Measurements from ENCODE around the gene ADSS1. TPM values are rescaled to one million over a fixed set of nuclear protein-coding genes. Genes with fewer than 3 reads are reported as not detected.

Gene ADSS1
- total RNA-seq, 1 experiment from 2014 or later: 2.8 TPM

DNA sequence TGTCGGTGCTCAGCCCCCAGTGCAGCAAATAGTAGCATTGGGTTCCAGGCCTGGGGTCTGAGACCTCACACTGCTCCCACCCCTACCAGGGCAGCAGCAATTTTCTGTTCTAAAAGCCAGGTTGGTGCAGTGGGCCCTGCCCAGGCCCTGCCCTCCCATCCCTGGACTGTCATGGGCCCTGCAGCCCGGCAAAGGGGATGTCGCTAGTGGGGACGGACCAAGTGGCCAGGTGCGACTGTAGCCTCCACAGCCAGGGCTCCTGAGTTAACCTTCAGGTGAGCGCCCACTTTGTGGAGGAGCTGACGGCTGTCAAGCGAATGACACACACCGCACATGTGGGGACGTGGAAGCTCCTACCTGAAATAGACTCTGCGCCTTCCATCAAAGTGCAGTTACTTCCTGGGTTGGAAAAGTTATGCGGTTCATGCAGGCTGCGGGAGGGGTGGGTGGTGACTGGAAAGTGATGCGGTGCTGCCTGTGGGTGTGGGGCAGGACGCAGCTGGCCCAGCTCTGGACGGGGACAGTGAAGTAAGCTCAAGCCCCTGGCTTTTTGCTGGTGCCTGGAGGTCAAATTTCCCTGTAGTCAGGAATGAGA lies 33.1 kb upstream of the ADSS1 start:
- Histone ChIP-seq H3K27me3 (ENCODE audit: low read length) (no peaks in the 10 kb centered on the region), H3K9me3 (ENCODE audit: low read length) (no peaks in the 10 kb centered on the region), H3K9ac (ENCODE audit: low read length) (no peak overlapping the region), H3K27ac (ENCODE audit: low read length) (no peak overlapping the region), H3K4me2 (ENCODE audit: low read depth, low read length, poor library complexity, severe bottlenecking) (peak overlapping the region; percentile 87), H3K4me3 (ENCODE audit: low read length) (peak overlapping the region; percentile 77; the same call in 1 of the 2 replicates), H3K9me2 (replicated peaks; ENCODE audit: insufficient read depth, low read length) (no peaks in the 10 kb centered on the region), H3K79me2 (ENCODE audit: low read length) (no peaks in the 10 kb centered on the region), H3K4me1 (ENCODE audit: low read length) (peaks cover 14% of the 10 kb centered on the region), H4K20me1 (ENCODE audit: insufficient read depth, low read depth, low read length) (peaks cover 26% of the 10 kb centered on the region; the same call in 1 of the 2 replicates), H3K36me3 (ENCODE audit: insufficient read depth, low read length) (no peaks in the 10 kb centered on the region), H2AFZ (ENCODE audit: low read length) (no peak overlapping the region)
- DNase-seq: no peak

DNA sequence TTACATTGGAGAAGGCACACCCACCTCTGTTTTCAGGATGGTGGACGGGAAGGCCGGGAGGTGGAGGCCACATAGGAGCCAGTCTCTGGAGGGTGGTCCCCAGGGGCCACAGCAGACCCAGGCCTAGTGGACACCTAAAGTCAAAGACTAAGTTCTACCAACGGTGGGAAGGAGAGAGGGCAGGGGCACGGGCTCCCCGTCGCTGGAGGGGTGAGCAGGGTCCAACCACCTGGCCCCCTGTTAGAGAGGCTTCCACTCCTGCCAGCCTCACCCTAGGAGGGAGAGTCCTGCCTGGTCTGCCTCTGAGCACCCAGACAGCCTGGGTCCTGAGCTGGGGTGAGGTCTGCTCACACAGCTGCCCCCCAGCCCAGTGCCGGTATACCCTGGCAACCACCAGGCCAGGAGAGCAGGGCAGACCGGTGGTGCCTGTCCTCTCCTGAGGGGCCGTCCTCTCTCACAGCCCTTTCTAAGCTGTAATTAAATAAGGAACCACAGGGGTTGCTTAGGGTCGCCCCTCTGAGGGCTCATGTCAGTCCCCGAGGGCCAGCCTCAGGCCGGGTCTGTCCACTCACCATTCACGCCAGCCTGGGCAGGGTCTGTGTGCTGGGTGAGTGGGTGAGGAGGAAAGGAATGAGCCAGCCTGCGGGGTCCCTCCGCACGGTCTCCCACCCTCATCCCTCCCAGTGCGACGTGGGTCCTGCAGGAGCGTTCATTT lies 32.3 kb upstream of the ADSS1 start:
- H3K36me3 ChIP-seq (ENCODE audit: insufficient read depth, low read length): no peaks in the 10 kb centered on the region
- H3K27ac ChIP-seq (ENCODE audit: low read length): no peak overlapping the region
- no peak for DNase-seq
- no peaks in the 10 kb centered on the region for H3K9me3 ChIP-seq (ENCODE audit: low read length)
- H3K9me2 ChIP-seq (replicated peaks; ENCODE audit: insufficient read depth, low read length): no peaks in the 10 kb centered on the region
- H2AFZ ChIP-seq (ENCODE audit: low read length): no peak overlapping the region
- H4K20me1 ChIP-seq (ENCODE audit: insufficient read depth, low read depth, low read length): peaks cover 27% of the 10 kb centered on the region; the same call in 1 of the 2 replicates
- H3K27me3 ChIP-seq (ENCODE audit: low read length): no peaks in the 10 kb centered on the region
- H3K9ac ChIP-seq (ENCODE audit: low read length): no peak overlapping the region
- no peaks in the 10 kb centered on the region for H3K79me2 ChIP-seq (ENCODE audit: low read length)
- peaks cover 14% of the 10 kb centered on the region for H3K4me1 ChIP-seq (ENCODE audit: low read length)
- no peak overlapping the region for H3K4me3 ChIP-seq (ENCODE audit: low read length)
- no peak overlapping the region for H3K4me2 ChIP-seq (ENCODE audit: low read depth, low read length, poor library complexity, severe bottlenecking)

DNA sequence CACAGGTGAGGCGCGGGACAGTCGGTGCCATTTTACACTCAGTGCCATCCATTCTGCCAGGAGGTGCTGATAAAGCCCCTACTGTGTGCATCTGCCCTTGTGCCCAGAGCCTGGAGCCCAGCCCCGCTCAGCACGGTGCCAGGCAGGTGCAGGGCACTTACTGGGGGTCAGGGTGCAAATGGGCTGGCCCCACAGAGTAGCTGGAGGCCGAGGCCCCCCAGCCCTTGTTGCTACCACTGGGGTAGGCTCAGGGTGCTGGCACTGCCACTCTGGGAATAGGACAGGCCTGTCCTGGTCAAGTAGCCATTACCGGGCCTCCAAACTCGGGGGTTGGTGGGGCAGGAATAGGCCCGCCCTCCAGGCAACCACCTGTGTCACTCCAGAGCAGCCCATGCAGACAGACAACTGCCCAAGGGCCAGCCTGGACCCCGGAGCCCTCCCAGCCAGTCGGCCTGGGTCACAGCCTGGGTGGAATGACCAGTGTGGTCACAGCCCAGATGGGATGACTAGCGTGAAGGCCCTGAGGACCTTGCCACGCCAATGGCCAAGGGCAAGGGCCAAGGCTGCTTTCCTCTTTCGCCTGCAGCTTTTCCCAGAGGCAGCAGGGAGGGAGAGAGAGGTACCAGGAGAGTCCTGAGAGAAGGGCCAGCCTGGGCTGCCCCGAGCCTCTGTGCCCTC lies 31.6 kb upstream of the ADSS1 start:
- Histone ChIP-seq H3K27ac (ENCODE audit: low read length) (no peak overlapping the region), H3K9me3 (ENCODE audit: low read length) (no peaks in the 10 kb centered on the region), H3K27me3 (ENCODE audit: low read length) (no peaks in the 10 kb centered on the region), H3K9me2 (replicated peaks; ENCODE audit: insufficient read depth, low read length) (no peaks in the 10 kb centered on the region), H3K4me2 (ENCODE audit: low read depth, low read length, poor library complexity, severe bottlenecking) (no peak overlapping the region), H3K9ac (ENCODE audit: low read length) (no peak overlapping the region), H3K79me2 (ENCODE audit: low read length) (no peaks in the 10 kb centered on the region), H3K4me3 (ENCODE audit: low read length) (no peak overlapping the region), H2AFZ (ENCODE audit: low read length) (no peak overlapping the region), H3K4me1 (ENCODE audit: low read length) (peaks cover 14% of the 10 kb centered on the region), H4K20me1 (ENCODE audit: insufficient read depth, low read depth, low read length) (peaks cover 30% of the 10 kb centered on the region; the same call in 1 of the 2 replicates), H3K36me3 (ENCODE audit: insufficient read depth, low read length) (no peaks in the 10 kb centered on the region)
- DNase-seq: no peak

DNA sequence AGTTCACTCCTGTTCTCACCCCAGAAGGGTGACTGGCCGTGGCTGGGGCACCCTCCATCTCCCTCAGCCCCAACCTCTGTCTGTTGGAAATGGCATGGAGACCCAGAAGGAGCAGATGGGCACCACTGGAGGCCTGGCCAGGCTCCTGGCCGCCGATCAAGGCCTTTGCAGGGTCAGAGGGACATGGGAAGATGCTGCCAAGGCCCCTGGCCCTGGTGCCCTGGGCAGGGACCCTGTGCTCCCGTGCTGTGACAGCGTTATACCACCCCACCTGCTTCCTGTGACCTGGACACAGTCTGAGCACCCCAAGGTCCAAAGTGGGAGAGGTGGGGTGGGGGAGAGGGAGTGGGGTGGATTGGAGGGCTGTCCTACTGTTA lies 31.1 kb upstream of the ADSS1 start:
- no peak overlapping the region for H3K4me3 ChIP-seq (ENCODE audit: low read length)
- no peaks in the 10 kb centered on the region for H3K9me2 ChIP-seq (replicated peaks; ENCODE audit: insufficient read depth, low read length)
- no peak overlapping the region for H3K27ac ChIP-seq (ENCODE audit: low read length)
- no peak overlapping the region for H3K9ac ChIP-seq (ENCODE audit: low read length)
- H3K4me2 ChIP-seq (ENCODE audit: low read depth, low read length, poor library complexity, severe bottlenecking): no peak overlapping the region
- H2AFZ ChIP-seq (ENCODE audit: low read length): no peak overlapping the region
- peaks cover 34% of the 10 kb centered on the region; the same call in 1 of the 2 replicates for H4K20me1 ChIP-seq (ENCODE audit: insufficient read depth, low read depth, low read length)
- no peak for DNase-seq
- no peaks in the 10 kb centered on the region for H3K79me2 ChIP-seq (ENCODE audit: low read length)
- no peaks in the 10 kb centered on the region for H3K36me3 ChIP-seq (ENCODE audit: insufficient read depth, low read length)
- no peaks in the 10 kb centered on the region for H3K27me3 ChIP-seq (ENCODE audit: low read length)
- H3K4me1 ChIP-seq (ENCODE audit: low read length): peaks cover 14% of the 10 kb centered on the region
- no peaks in the 10 kb centered on the region for H3K9me3 ChIP-seq (ENCODE audit: low read length)

DNA sequence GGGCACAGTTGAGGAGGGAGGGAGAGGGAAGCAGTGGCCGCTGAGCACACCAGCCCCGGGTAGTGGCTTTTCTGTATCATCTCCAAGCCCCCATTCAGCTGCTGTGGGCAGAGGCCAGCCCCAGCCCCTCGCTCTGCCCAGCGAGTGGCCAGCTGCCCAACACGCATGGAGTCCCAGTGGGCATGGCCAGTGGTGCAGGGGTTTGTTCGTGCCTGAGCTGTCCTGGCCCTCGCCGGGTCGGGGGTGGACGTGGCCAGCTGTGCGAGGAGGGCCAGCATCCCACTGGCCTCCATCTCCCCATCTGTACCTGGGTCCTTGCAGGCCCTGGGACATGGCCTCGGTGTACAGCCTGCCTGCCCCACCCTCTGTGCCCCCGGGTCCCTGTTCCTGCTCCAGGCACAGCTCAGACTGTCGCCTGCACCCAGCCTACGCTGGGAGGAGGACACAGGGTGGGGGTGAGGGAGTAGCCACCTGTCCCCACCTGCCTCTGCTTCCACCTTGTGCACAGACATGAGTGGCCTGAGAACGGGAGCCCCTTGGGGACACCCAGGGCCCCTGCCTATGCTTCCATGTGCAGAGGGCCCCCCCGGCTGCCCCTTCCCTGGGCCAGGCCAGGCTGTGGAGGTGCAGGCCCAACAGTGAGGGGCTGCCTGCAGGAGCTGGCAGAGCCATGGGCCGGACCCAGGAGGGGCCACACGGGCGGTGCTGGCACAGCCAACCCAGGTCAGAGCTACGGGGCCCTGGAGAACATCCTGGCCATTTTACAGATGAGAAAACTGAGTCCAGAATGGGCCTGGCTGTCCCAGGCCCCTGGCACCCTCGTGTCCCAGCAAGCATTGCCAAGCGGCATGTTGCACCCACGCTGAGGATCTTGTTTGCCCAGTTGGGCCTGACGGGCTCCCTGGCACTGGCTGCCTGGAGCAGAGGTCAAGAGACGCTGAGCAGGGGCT lies 30.3 kb upstream of the ADSS1 start:
- H3K36me3 ChIP-seq (ENCODE audit: insufficient read depth, low read length): no peaks in the 10 kb centered on the region
- H3K9ac ChIP-seq (ENCODE audit: low read length): no peak overlapping the region
- peaks cover 37% of the 10 kb centered on the region; the same call in 1 of the 2 replicates for H4K20me1 ChIP-seq (ENCODE audit: insufficient read depth, low read depth, low read length)
- no peaks in the 10 kb centered on the region for H3K27me3 ChIP-seq (ENCODE audit: low read length)
- H3K4me3 ChIP-seq (ENCODE audit: low read length): no peak overlapping the region
- DNase-seq: no peak
- H3K27ac ChIP-seq (ENCODE audit: low read length): no peak overlapping the region
- no peak overlapping the region for H2AFZ ChIP-seq (ENCODE audit: low read length)
- peaks cover 14% of the 10 kb centered on the region for H3K4me1 ChIP-seq (ENCODE audit: low read length)
- no peaks in the 10 kb centered on the region for H3K79me2 ChIP-seq (ENCODE audit: low read length)
- no peak overlapping the region for H3K4me2 ChIP-seq (ENCODE audit: low read depth, low read length, poor library complexity, severe bottlenecking)
- H3K9me3 ChIP-seq (ENCODE audit: low read length): no peaks in the 10 kb centered on the region
- H3K9me2 ChIP-seq (replicated peaks; ENCODE audit: insufficient read depth, low read length): no peaks in the 10 kb centered on the region

DNA sequence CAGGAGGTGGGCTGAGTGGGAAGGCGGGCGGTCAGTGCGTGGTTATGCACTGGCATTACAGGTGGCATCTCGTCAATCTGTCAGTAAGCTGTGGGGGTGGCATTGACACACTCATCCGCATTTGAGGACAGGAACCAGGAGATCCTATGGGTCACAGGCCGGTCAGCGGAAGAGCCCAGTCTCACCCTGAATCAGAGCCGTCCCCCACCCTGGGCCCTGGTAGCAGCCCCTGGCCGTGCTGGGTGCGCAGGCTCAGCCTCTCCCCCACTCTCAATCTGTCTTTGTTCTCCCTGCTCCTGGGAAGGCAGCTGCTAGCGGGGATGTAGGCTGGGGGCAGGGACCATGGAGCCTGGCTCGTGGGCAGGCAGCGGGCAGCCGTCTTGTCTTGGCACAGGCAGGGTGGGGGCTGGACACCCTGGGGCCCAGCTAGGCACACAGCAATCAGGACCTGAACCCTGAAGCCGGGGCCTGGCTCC lies 29.5 kb upstream of the ADSS1 start:
- H3K4me1 ChIP-seq (ENCODE audit: low read length): peaks cover 11% of the 10 kb centered on the region
- peaks cover 37% of the 10 kb centered on the region; the same call in 1 of the 2 replicates for H4K20me1 ChIP-seq (ENCODE audit: insufficient read depth, low read depth, low read length)
- no peak overlapping the region for H3K27ac ChIP-seq (ENCODE audit: low read length)
- no peaks in the 10 kb centered on the region for H3K27me3 ChIP-seq (ENCODE audit: low read length)
- H3K9me3 ChIP-seq (ENCODE audit: low read length): no peaks in the 10 kb centered on the region
- H3K4me2 ChIP-seq (ENCODE audit: low read depth, low read length, poor library complexity, severe bottlenecking): no peak overlapping the region
- H3K9me2 ChIP-seq (replicated peaks; ENCODE audit: insufficient read depth, low read length): no peaks in the 10 kb centered on the region
- H3K4me3 ChIP-seq (ENCODE audit: low read length): no peak overlapping the region
- no peak overlapping the region for H3K9ac ChIP-seq (ENCODE audit: low read length)
- H3K36me3 ChIP-seq (ENCODE audit: insufficient read depth, low read length): no peaks in the 10 kb centered on the region
- H2AFZ ChIP-seq (ENCODE audit: low read length): no peak overlapping the region
- H3K79me2 ChIP-seq (ENCODE audit: low read length): no peaks in the 10 kb centered on the region
- DNase-seq: no peak

DNA sequence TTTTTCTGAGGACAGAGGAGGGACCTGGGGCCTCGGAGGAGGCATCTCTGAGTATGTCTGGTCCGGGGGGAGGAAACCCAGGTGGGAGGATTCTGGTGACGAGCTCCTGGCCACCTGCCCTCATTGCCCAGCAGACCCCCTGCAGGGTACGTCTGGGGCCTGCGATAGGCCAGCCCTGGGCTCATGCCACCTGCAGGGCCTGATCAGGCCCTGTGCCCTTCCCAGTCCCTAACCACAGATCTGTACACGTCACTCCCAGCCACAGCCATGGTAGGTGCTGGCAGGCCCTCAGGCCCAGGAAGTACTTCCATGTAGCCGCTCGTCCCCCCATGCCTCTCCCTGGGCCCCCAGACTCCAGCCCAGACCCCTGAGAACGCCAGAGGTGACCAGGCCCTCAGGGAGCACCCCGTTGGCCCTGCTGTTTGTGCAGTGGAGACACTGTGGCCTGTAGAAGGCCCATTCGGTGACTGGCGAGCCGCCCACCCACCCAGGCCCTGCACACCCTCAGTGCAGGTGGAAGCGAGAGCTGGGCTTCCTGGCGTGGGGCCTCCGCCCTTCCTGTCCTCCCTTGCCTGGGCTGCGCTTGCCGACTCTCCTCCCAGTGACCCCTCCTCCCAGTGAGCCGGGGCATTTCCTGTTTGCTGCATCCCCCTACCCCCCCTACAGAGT lies 28.9 kb upstream of the ADSS1 start:
- Histone ChIP-seq H3K79me2 (ENCODE audit: low read length) (no peaks in the 10 kb centered on the region), H3K27ac (ENCODE audit: low read length) (no peak overlapping the region), H3K4me1 (ENCODE audit: low read length) (peaks cover 5% of the 10 kb centered on the region), H3K36me3 (ENCODE audit: insufficient read depth, low read length) (no peaks in the 10 kb centered on the region), H3K9me3 (ENCODE audit: low read length) (no peaks in the 10 kb centered on the region), H4K20me1 (ENCODE audit: insufficient read depth, low read depth, low read length) (peaks cover 37% of the 10 kb centered on the region; the same call in 1 of the 2 replicates), H3K9me2 (replicated peaks; ENCODE audit: insufficient read depth, low read length) (no peaks in the 10 kb centered on the region), H3K27me3 (ENCODE audit: low read length) (no peaks in the 10 kb centered on the region), H2AFZ (ENCODE audit: low read length) (no peak overlapping the region), H3K4me2 (ENCODE audit: low read depth, low read length, poor library complexity, severe bottlenecking) (no peak overlapping the region), H3K9ac (ENCODE audit: low read length) (no peak overlapping the region), H3K4me3 (ENCODE audit: low read length) (no peak overlapping the region)
- no peak for DNase-seq

All from Karpas-422 (cell line).